ENCODE data around the gene SPRED2.

Gene SPRED2

GRCh38 chr2:65311596-65311995, 120.8 kb downstream of the SPRED2 start:
- Mint-ChIP-seq H3K4me3 (no peak overlapping the region), H3K27ac (no peak overlapping the region), H3K27me3 (no peaks in the 10 kb centered on the region), H3K4me1 (peaks cover 4 to 6% of the 10 kb centered on the region in 2 donors), H3K9me3 (no peaks in the 10 kb centered on the region), H3K36me3 (peaks cover 34 to 43% of the 10 kb centered on the region in 2 donors)
- DNase-seq (no peak), ATAC-seq (replicated peaks) (no peak)

GRCh38 chr2:65311049-65311448, 121.3 kb downstream of the SPRED2 start:
- no peaks in the 10 kb centered on the region for H3K27me3 Mint-ChIP-seq

GRCh38 chr2:65309699-65310098, 122.7 kb downstream of the SPRED2 start:
- no peak overlapping the region for H3K27ac Mint-ChIP-seq
- H3K27me3 Mint-ChIP-seq, result no peaks in the 10 kb centered on the region
- H3K9me3 Mint-ChIP-seq, result no peaks in the 10 kb centered on the region
- H3K4me3 Mint-ChIP-seq, result no peak overlapping the region
- DNase-seq (no peak), ATAC-seq (replicated peaks) (peak in 1 of 2 donors; percentile 18)
- peaks cover 4 to 6% of the 10 kb centered on the region in 2 donors for H3K4me1 Mint-ChIP-seq
- peaks cover 29 to 37% of the 10 kb centered on the region in 2 donors for H3K36me3 Mint-ChIP-seq

More at GRCh38 chr2:65311049-65311448, 121.3 kb downstream of the SPRED2 start:
- no peak for DNase-seq
- ATAC-seq (replicated peaks), result no peak
- H3K4me3 Mint-ChIP-seq, result no peak overlapping the region
- H3K27ac Mint-ChIP-seq, result no peak overlapping the region
- peaks cover 4 to 6% of the 10 kb centered on the region in 2 donors for H3K4me1 Mint-ChIP-seq
- H3K9me3 Mint-ChIP-seq, result no peaks in the 10 kb centered on the region
- H3K36me3 Mint-ChIP-seq, result peaks cover 29 to 37% of the 10 kb centered on the region in 2 donors

- Mint-ChIP-seq H3K27me3 (peaks cover 4 to 5% of the 10 kb centered on the region in 2 donors), H3K27ac (no peak overlapping the region), H3K4me3 (no peak overlapping the region), H3K9me3 (no peaks in the 10 kb centered on the region), H3K4me1 (peaks cover 19 to 22% of the 10 kb centered on the region in 2 donors), H3K36me3 (peaks cover 2 to 8% of the 10 kb centered on the region in 2 donors)
- ATAC-seq (replicated peaks), result no peak
- DNase-seq, result no peak
These were observed 126.5 kb downstream of the SPRED2 start for GRCh38 chr2:65305934-65306333.

- ATAC-seq (replicated peaks) (peak; percentile 91 to 94), DNase-seq (peak; percentile 73)
- Mint-ChIP-seq H3K4me1 (peaks cover 30 to 45% of the 10 kb centered on the region in 2 donors), H3K36me3 (no peaks in the 10 kb centered on the region), H3K9me3 (no peaks in the 10 kb centered on the region), H3K4me3 (peak overlapping the region; percentile 72 to 78), H3K27me3 (peaks cover 5 to 10% of the 10 kb centered on the region in 2 donors), H3K27ac (peak overlapping the region; percentile 89)
These were observed 131.4 kb downstream of the SPRED2 start for GRCh38 chr2:65300761-65301711.

- H3K27ac Mint-ChIP-seq, result peak overlapping the region; percentile 89
- peak overlapping the region in 1 of 2 donors; percentile 78 for H3K4me3 Mint-ChIP-seq
- peaks cover 30 to 45% of the 10 kb centered on the region in 2 donors for H3K4me1 Mint-ChIP-seq
- DNase-seq (no peak), ATAC-seq (replicated peaks) (no peak)
- H3K36me3 Mint-ChIP-seq, result no peaks in the 10 kb centered on the region
- H3K9me3 Mint-ChIP-seq, result no peaks in the 10 kb centered on the region
- H3K27me3 Mint-ChIP-seq, result peaks cover 5 to 10% of the 10 kb centered on the region in 2 donors
These were observed 132.2 kb downstream of the SPRED2 start for GRCh38 chr2:65300134-65300760.

GRCh38 chr2:65299246-65299645, 133.2 kb downstream of the SPRED2 start:
- ATAC-seq (replicated peaks) (peak in 1 of 2 donors; percentile 18), DNase-seq (peak; percentile 21)
- Mint-ChIP-seq H3K36me3 (peaks cover 0 to 3% of the 10 kb centered on the region in 2 donors), H3K4me3 (no peak overlapping the region), H3K27me3 (peaks cover 5 to 16% of the 10 kb centered on the region in 2 donors), H3K9me3 (no peaks in the 10 kb centered on the region), H3K4me1 (peaks cover 30 to 45% of the 10 kb centered on the region in 2 donors), H3K27ac (no peak overlapping the region)

GRCh38 chr2:65298089-65298488, 134.3 kb downstream of the SPRED2 start:
- Mint-ChIP-seq H3K9me3 (no peaks in the 10 kb centered on the region), H3K4me3 (no peak overlapping the region), H3K36me3 (peaks cover 0 to 3% of the 10 kb centered on the region in 2 donors), H3K4me1 (peaks cover 30 to 44% of the 10 kb centered on the region in 2 donors), H3K27me3 (peaks cover 5 to 13% of the 10 kb centered on the region in 2 donors), H3K27ac (no peak overlapping the region)
- ATAC-seq (replicated peaks) (no peak), DNase-seq (no peak)

- Mint-ChIP-seq H3K9me3 (no peaks in the 10 kb centered on the region), H3K4me1 (peaks cover 26 to 39% of the 10 kb centered on the region in 2 donors), H3K27me3 (peaks cover 5 to 12% of the 10 kb centered on the region in 2 donors), H3K4me3 (no peak overlapping the region), H3K36me3 (peaks cover 0 to 3% of the 10 kb centered on the region in 2 donors), H3K27ac (no peak overlapping the region)
- DNase-seq (no peak), ATAC-seq (replicated peaks) (no peak)
These were observed 134.9 kb downstream of the SPRED2 start for GRCh38 chr2:65297544-65297943.

- H3K4me1 Mint-ChIP-seq, result peaks cover 21 to 33% of the 10 kb centered on the region in 2 donors
- no peak overlapping the region for H3K4me3 Mint-ChIP-seq
- H3K36me3 Mint-ChIP-seq, result peaks cover 0 to 3% of the 10 kb centered on the region in 2 donors
- DNase-seq (no peak), ATAC-seq (replicated peaks) (no peak)
- H3K27me3 Mint-ChIP-seq, result peaks cover 5 to 12% of the 10 kb centered on the region in 2 donors
- H3K9me3 Mint-ChIP-seq, result no peaks in the 10 kb centered on the region
- no peak overlapping the region for H3K27ac Mint-ChIP-seq
These were observed 135.4 kb downstream of the SPRED2 start for GRCh38 chr2:65296971-65297370.

GRCh38 chr2:65294701-65295100, 137.7 kb downstream of the SPRED2 start:
- DNase-seq (no peak), ATAC-seq (replicated peaks) (no peak)
- H3K4me3 Mint-ChIP-seq, result no peak overlapping the region
- H3K9me3 Mint-ChIP-seq, result no peaks in the 10 kb centered on the region
- H3K36me3 Mint-ChIP-seq, result peaks cover 0 to 3% of the 10 kb centered on the region in 2 donors
- peaks cover 0 to 12% of the 10 kb centered on the region in 2 donors for H3K27me3 Mint-ChIP-seq
- H3K27ac Mint-ChIP-seq, result no peak overlapping the region
- peaks cover 5 to 14% of the 10 kb centered on the region in 2 donors for H3K4me1 Mint-ChIP-seq

- no peak overlapping the region for H3K4me3 Mint-ChIP-seq
These were observed 138.3 kb downstream of the SPRED2 start for GRCh38 chr2:65294136-65294535.

GRCh38 chr2:65293376-65293775, 139.0 kb downstream of the SPRED2 start:
- Mint-ChIP-seq H3K9me3 (no peaks in the 10 kb centered on the region), H3K27ac (peak overlapping the region; percentile 81), H3K36me3 (peaks cover 0 to 3% of the 10 kb centered on the region in 2 donors), H3K4me3 (no peak overlapping the region), H3K27me3 (peaks cover 0 to 12% of the 10 kb centered on the region in 2 donors), H3K4me1 (peaks cover 1 to 5% of the 10 kb centered on the region in 2 donors)
- ATAC-seq (replicated peaks), result no peak
- DNase-seq, result no peak

More at GRCh38 chr2:65294136-65294535, 138.3 kb downstream of the SPRED2 start:
- H3K36me3 Mint-ChIP-seq, result peaks cover 0 to 3% of the 10 kb centered on the region in 2 donors
- H3K9me3 Mint-ChIP-seq, result no peaks in the 10 kb centered on the region
- ATAC-seq (replicated peaks) (no peak), DNase-seq (no peak)
- H3K4me1 Mint-ChIP-seq, result peaks cover 1 to 8% of the 10 kb centered on the region in 2 donors
- peaks cover 0 to 12% of the 10 kb centered on the region in 2 donors for H3K27me3 Mint-ChIP-seq
- no peak overlapping the region for H3K27ac Mint-ChIP-seq

GRCh38 chr2:65292461-65293011, 139.9 kb downstream of the SPRED2 start:
- Mint-ChIP-seq H3K27me3 (peaks cover 0 to 12% of the 10 kb centered on the region in 2 donors), H3K4me1 (no peaks in the 10 kb centered on the region)
- ATAC-seq (replicated peaks), result no peak

More at GRCh38 chr2:65292461-65293011, 139.9 kb downstream of the SPRED2 start:
- Mint-ChIP-seq H3K4me3 (no peak overlapping the region), H3K9me3 (no peaks in the 10 kb centered on the region), H3K27ac (no peak overlapping the region), H3K36me3 (peaks cover 0 to 3% of the 10 kb centered on the region in 2 donors)
- no peak for DNase-seq

Measured in stimulated activated naive B cell treated with anti-CD40 and anti-IgM and Interleukin-4, amounts not matched to agents 10 μg/mL and 1 μg/mL and 100 μg/mL, for 72 hours (primary cell).